H1 (cell line): ENCODE measurements around the gene MICU1.

Source experiments
- BRCA1 ChIP-seq: IDR thresholded peaks from 2 replicates; pipeline ENCODE4 v1.6.1; 2012; ENCODE audit warnings: low read depth, low read length, improper control_type of control experiment
- CEBPB ChIP-seq: IDR thresholded peaks from 2 replicates; pipeline ENCODE4 v1.6.1; 2012; ENCODE audit warnings: low read depth, low read length
- EZH2 ChIP-seq: fragments of 200-600 bp; sonication (generic); IDR thresholded peaks from 2 replicates; pipeline ENCODE4 v1.7.1; 2012; ENCODE audit warnings: low read depth, mild to moderate bottlenecking, moderate library complexity, low read length, inconsistent platforms; ENCODE audit not compliant: severe bottlenecking
- NANOG ChIP-seq: IDR thresholded peaks from 2 replicates; pipeline ENCODE4 v1.6.1; 2011; ENCODE audit warnings: low read length, low read depth, mild to moderate bottlenecking, inconsistent platforms; ENCODE audit not compliant: insufficient read depth, poor library complexity, severe bottlenecking
- NRF1 ChIP-seq: IDR thresholded peaks from 2 replicates; pipeline ENCODE4 v1.6.1; 2011; ENCODE audit warnings: mild to moderate bottlenecking, low read depth, low read length, improper control_type of control experiment
- PHF8 ChIP-seq: fragments of 200-600 bp; sonication (generic); conservative IDR thresholded peaks from 2 replicates; pipeline ENCODE4 v1.7.1; 2012; ENCODE audit warnings: low read depth, mild to moderate bottlenecking, inconsistent platforms, low read length, moderate library complexity
- POLR2A ChIP-seq, 2 experiments: IDR thresholded peaks; 1 replicate in 1 of 2; 2 replicates in 1 of 2; pipeline ENCODE4 v1.6.1; 2011; ENCODE audit warnings: low read depth in 2 of 2, low read length in 2 of 2, mild to moderate bottlenecking in 2 of 2; ENCODE audit errors: control extremely low read depth in 1 of 2
- SP4 ChIP-seq: IDR thresholded peaks from 2 replicates; pipeline ENCODE4 v1.6.1; 2012; ENCODE audit warnings: low read length, inconsistent platforms
- TF ChIP-seq, protein P1 (sequence below), 3 experiments: IDR thresholded peaks; 1 replicate in 2 of 3; 2 replicates in 1 of 3; pipeline versions ENCODE4 v1.5.1 to v1.6.1; 2011; ENCODE audit warnings: low read length in 3 of 3, mild to moderate bottlenecking in 3 of 3, inconsistent platforms in 2 of 3, low read depth in 1 of 3, moderate library complexity in 1 of 3; ENCODE audit not compliant: insufficient read depth in 1 of 3; ENCODE audit errors: control extremely low read depth in 1 of 3

DNA sequence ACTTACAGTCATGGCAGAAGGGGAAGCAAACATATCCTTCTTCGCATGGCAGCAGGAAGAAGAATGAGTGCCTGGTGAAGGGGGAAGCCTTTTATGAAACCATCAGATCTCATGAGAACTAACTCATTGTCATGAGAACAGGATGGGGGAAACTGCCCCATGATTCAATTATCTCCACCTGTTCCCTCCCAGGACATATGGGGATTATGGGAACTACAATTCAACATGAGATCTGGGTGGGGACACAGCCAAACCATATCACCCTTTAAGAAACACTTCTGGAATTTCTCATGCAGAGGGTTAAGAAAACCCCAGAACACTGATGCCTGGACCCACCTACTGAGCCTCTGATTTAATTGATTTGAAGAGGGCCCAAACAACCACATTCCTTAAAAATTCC, 207.9 kb downstream of the MICU1 start:
- no peak for TF ChIP-seq BRCA1
- no peak for TF ChIP-seq SP4
- TF ChIP-seq, protein P1, sequence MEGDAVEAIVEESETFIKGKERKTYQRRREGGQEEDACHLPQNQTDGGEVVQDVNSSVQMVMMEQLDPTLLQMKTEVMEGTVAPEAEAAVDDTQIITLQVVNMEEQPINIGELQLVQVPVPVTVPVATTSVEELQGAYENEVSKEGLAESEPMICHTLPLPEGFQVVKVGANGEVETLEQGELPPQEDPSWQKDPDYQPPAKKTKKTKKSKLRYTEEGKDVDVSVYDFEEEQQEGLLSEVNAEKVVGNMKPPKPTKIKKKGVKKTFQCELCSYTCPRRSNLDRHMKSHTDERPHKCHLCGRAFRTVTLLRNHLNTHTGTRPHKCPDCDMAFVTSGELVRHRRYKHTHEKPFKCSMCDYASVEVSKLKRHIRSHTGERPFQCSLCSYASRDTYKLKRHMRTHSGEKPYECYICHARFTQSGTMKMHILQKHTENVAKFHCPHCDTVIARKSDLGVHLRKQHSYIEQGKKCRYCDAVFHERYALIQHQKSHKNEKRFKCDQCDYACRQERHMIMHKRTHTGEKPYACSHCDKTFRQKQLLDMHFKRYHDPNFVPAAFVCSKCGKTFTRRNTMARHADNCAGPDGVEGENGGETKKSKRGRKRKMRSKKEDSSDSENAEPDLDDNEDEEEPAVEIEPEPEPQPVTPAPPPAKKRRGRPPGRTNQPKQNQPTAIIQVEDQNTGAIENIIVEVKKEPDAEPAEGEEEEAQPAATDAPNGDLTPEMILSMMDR (IDR thresholded peaks at IDR 0.05; ENCODE audit: control extremely low read depth in 1 of 3, insufficient read depth in 1 of 3, low read depth in 1 of 3, low read length in 3 of 3), result no peak
- no peak for TF ChIP-seq POLR2A (IDR thresholded peaks at IDR 0.05; ENCODE audit: control extremely low read depth in 1 of 2, low read depth in 2 of 2, low read length in 2 of 2)
- TF ChIP-seq EZH2, result no peak
- TF ChIP-seq NRF1, result no peak
- no peak for TF ChIP-seq NANOG
- no peak for TF ChIP-seq CEBPB
- TF ChIP-seq PHF8, result no peak
